CD4-positive, alpha-beta memory T cell (primary cell): ENCODE results near the gene NPTN. TPM values are rescaled to one million over a fixed set of nuclear protein-coding genes. Genes with fewer than 3 reads are reported as not detected.

Source experiments
- CTCF ChIA-PET: fragments of 350-600 bp; sonication (Branson Sonifier 250); formaldehyde crosslinking; loops from one replicate; lab custom pipeline; 2021; ENCODE audit warnings: inconsistent platforms; ENCODE audit not compliant: partially characterized antibody; lab: Charles Lee
- POLR2A ChIA-PET: fragments of 350-600 bp; sonication (Branson Sonifier 250); formaldehyde crosslinking; loops from one replicate; lab custom pipeline; 2021; ENCODE audit not compliant: partially characterized antibody; lab: Charles Lee
- DNase-seq, 5 donors: peaks; one replicate each; pipeline versions ENCODE4 v3.0.0 to v3.0.0-alpha.2; 2020 to 2022; ENCODE audit warnings: mixed read lengths in 1 of 5
- H3K27ac ChIP-seq: one replicate; pipeline ENCODE4 v1.7.0; 2013; ENCODE audit warnings: low read depth, low read length
- H3K27me3 ChIP-seq: 2 replicates; pipeline ENCODE4 v1.7.0; 2013; ENCODE audit warnings: mild to moderate bottlenecking, low read length, moderate library complexity; ENCODE audit not compliant: insufficient read depth
- H3K36me3 ChIP-seq: 2 replicates; pipeline ENCODE4 v1.7.0; 2013; ENCODE audit warnings: mild to moderate bottlenecking, low read length, moderate library complexity; ENCODE audit not compliant: insufficient read depth
- H3K4me1 ChIP-seq: 2 replicates; pipeline ENCODE4 v1.7.0; 2013; ENCODE audit warnings: mild to moderate bottlenecking, low read length, moderate library complexity; ENCODE audit not compliant: insufficient read depth
- H3K4me3 ChIP-seq, 2 donors: one replicate each; pipeline ENCODE4 v1.7.0; 2013; ENCODE audit warnings: low read length in 2 of 2, mild to moderate bottlenecking in 1 of 2
- H3K9me3 ChIP-seq, 2 donors: one replicate each; pipeline ENCODE4 v1.7.0; 2013; ENCODE audit warnings: low read length in 2 of 2, control low read depth in 1 of 2; ENCODE audit not compliant: control insufficient read depth in 1 of 2
- H3K27ac Mint-ChIP-seq, 7 donors: one replicate each; pipeline ENCODE4 v1.8.0; 2020 to 2021; ENCODE audit warnings: mixed read lengths in 7 of 7, mild to moderate bottlenecking in 6 of 7, inconsistent platforms in 3 of 7, moderate library complexity in 3 of 7
- H3K27me3 Mint-ChIP-seq, 2 donors: one replicate each; pipeline ENCODE4 v1.8.0; 2020 to 2021; ENCODE audit warnings: mixed read lengths in 2 of 2
- H3K36me3 Mint-ChIP-seq, 2 donors: one replicate each; pipeline ENCODE4 v1.8.0; 2020 to 2021; ENCODE audit warnings: mixed read lengths in 2 of 2, inconsistent platforms in 1 of 2, mild to moderate bottlenecking in 1 of 2
- H3K4me1 Mint-ChIP-seq, 4 donors: one replicate each; pipeline ENCODE4 v1.8.0; 2020 to 2021; ENCODE audit warnings: mixed read lengths in 4 of 4, mild to moderate bottlenecking in 1 of 4
- H3K4me3 Mint-ChIP-seq, 8 donors: one replicate each; pipeline ENCODE4 v1.8.0; 2020 to 2021; ENCODE audit warnings: mixed read lengths in 8 of 8, mild to moderate bottlenecking in 7 of 8, moderate library complexity in 6 of 8, inconsistent platforms in 3 of 8
- H3K9me3 Mint-ChIP-seq, 8 donors: one replicate each; pipeline ENCODE4 v1.8.0; 2020 to 2021; ENCODE audit warnings: mixed read lengths in 8 of 8, mild to moderate bottlenecking in 5 of 8, inconsistent platforms in 3 of 8, moderate library complexity in 1 of 8
- intact Hi-C: fragments of 100-400 bp; cut with micrococcal nuclease; formaldehyde crosslinking; loops from one replicate; pipeline ENCODE4 v1.15.1; 2023
- polyA plus RNA-seq, 2 donors: library from polyadenylated mRNA; unstranded; fragments of 300-500 nt; fragmentation: Illumina TruSeq; gene quantifications; one replicate each; pipeline ENCODE4 v1.2.3, GENCODE V29; 2021
- total RNA-seq, 2 experiments: library from RNA; stranded (reverse); gene quantifications; one replicate each; pipeline ENCODE4 v1.2.3, GENCODE V29; 2021

NPTN gene
- 10 to 100 TPM; 36.5 to 36.6 TPM for total RNA-seq
- 10 to 100 TPM; 33.5 to 39.8 TPM for polyA plus RNA-seq

- no peaks in the 10 kb centered on the region for H3K36me3 ChIP-seq
- intact Hi-C loops, result no loop called here
- no peaks in the 10 kb centered on the region for H3K9me3 ChIP-seq
- H3K4me1 Mint-ChIP-seq, result peaks cover 25 to 52% (median 46%) of the 10 kb centered on the region in 4 donors
- H3K9me3 Mint-ChIP-seq, result peaks cover 0 to 2% (median 0%) of the 10 kb centered on the region in 8 donors
- peak; percentile 96 to 98 (median 98) for DNase-seq
- no peaks in the 10 kb centered on the region for H3K27me3 ChIP-seq
- peaks cover 37% of the 10 kb centered on the region for H3K4me1 ChIP-seq
- H3K27ac ChIP-seq, result peak within 1 kb of the TSS; percentile 62
- H3K27ac Mint-ChIP-seq, result peak within 1 kb of the TSS; percentile 80 to 96 (median 90)
- H3K4me3 ChIP-seq, result peak within 1 kb of the TSS; percentile 40 to 69
- peak within 1 kb of the TSS; percentile 87 to 94 (median 94) for H3K4me3 Mint-ChIP-seq
- H3K36me3 Mint-ChIP-seq, result peaks cover 0 to 2% of the 10 kb centered on the region in 2 donors
- ChIA-PET POLR2A (interaction anchor here (1.0 to 2.1 kb wide), 3 partner anchors 8 to 64 kb away, joined by 4 to 6 read pairs (median 4); no protein-coding TSS in a partner anchor), CTCF (interaction anchor here (0.8 to 5.5 kb wide), 7 partner anchors 8 to 72 kb away, joined by 3 to 59 read pairs (median 27); no protein-coding TSS in a partner anchor)
- H3K27me3 Mint-ChIP-seq, result peaks cover 2 to 10% of the 10 kb centered on the region in 2 donors
Measured at GRCh38 chr15:73633111-73633990, at the start of gene NPTN. Gene NPTN (minus strand): TSS chr15:73633389. CDS start chr15:73633215, 174 bp downstream.

- POLR2A ChIA-PET, result no interaction called here
- no peak for DNase-seq
- no peak overlapping the region for H3K27ac Mint-ChIP-seq
- Histone ChIP-seq H3K36me3 (no peaks in the 10 kb centered on the region), H3K4me1 (peaks cover 13% of the 10 kb centered on the region), H3K27ac (no peak overlapping the region), H3K9me3 (no peaks in the 10 kb centered on the region), H3K4me3 (no peak overlapping the region), H3K27me3 (peaks cover 26% of the 10 kb centered on the region)
- H3K36me3 Mint-ChIP-seq, result no peaks in the 10 kb centered on the region
- H3K4me1 Mint-ChIP-seq, result peaks cover 2 to 27% (median 11%) of the 10 kb centered on the region in 4 donors
- CTCF ChIA-PET, result interaction anchor here (0.6 to 14.6 kb wide), 3 partner anchors 10 to 17 kb away, joined by 4 to 367 read pairs (median 4); no protein-coding TSS in a partner anchor
- intact Hi-C loops, result no loop called here
- H3K9me3 Mint-ChIP-seq, result no peaks in the 10 kb centered on the region
- peak overlapping the region in 3 of 8 donors; percentile 7 to 57 (median 43) for H3K4me3 Mint-ChIP-seq
- H3K27me3 Mint-ChIP-seq, result peaks cover 18 to 41% of the 10 kb centered on the region in 2 donors
Measured at GRCh38 chr15:73682600-73683090, 49.5 kb upstream of the NPTN start.

- Histone ChIP-seq H3K9me3 (no peaks in the 10 kb centered on the region), H3K36me3 (no peaks in the 10 kb centered on the region), H3K4me3 (no peak overlapping the region), H3K27ac (no peak overlapping the region), H3K4me1 (peaks cover 13% of the 10 kb centered on the region), H3K27me3 (peaks cover 20% of the 10 kb centered on the region)
- no peaks in the 10 kb centered on the region for H3K9me3 Mint-ChIP-seq
- peaks cover 2 to 27% (median 11%) of the 10 kb centered on the region in 4 donors for H3K4me1 Mint-ChIP-seq
- intact Hi-C loops, result no loop called here
- H3K27me3 Mint-ChIP-seq, result peaks cover 16 to 39% of the 10 kb centered on the region in 2 donors
- ChIA-PET CTCF (interaction anchor here (0.6 to 14.6 kb wide), 2 partner anchors 11 to 18 kb away, joined by 4 to 367 read pairs; no protein-coding TSS in a partner anchor), POLR2A (no interaction called here)
- DNase-seq, result no peak
- no peak overlapping the region for H3K27ac Mint-ChIP-seq
- H3K36me3 Mint-ChIP-seq, result no peaks in the 10 kb centered on the region
- no peak overlapping the region for H3K4me3 Mint-ChIP-seq
Measured at GRCh38 chr15:73681856-73682599, 48.8 kb upstream of the NPTN start.

GRCh38 chr15:73681063-73681462 lies 47.9 kb upstream of the NPTN start:
- intact Hi-C loops, result no loop called here
- POLR2A ChIA-PET, result no interaction called here
- peak overlapping the region in 1 of 8 donors; percentile 47 for H3K4me3 Mint-ChIP-seq

GRCh38 chr15:73680549-73680948 lies 47.4 kb upstream of the NPTN start:
- DNase-seq, result no peak
- no peaks in the 10 kb centered on the region for H3K36me3 Mint-ChIP-seq
- Histone ChIP-seq H3K27ac (no peak overlapping the region), H3K36me3 (no peaks in the 10 kb centered on the region), H3K4me1 (peaks cover 13% of the 10 kb centered on the region), H3K27me3 (peaks cover 11% of the 10 kb centered on the region), H3K4me3 (no peak overlapping the region), H3K9me3 (no peaks in the 10 kb centered on the region)
- H3K9me3 Mint-ChIP-seq, result no peaks in the 10 kb centered on the region
- intact Hi-C loops, result no loop called here
- no peak overlapping the region for H3K27ac Mint-ChIP-seq
- H3K4me1 Mint-ChIP-seq, result peaks cover 2 to 23% (median 11%) of the 10 kb centered on the region in 4 donors
- POLR2A ChIA-PET, result no interaction called here
- no peak overlapping the region for H3K4me3 Mint-ChIP-seq
- peaks cover 10 to 25% of the 10 kb centered on the region in 2 donors for H3K27me3 Mint-ChIP-seq
- CTCF ChIA-PET, result interaction anchor here (14.6 kb wide), 1 partner anchor 19 kb away, joined by 367 read pairs; no protein-coding TSS in a partner anchor

More at GRCh38 chr15:73681063-73681462, 47.9 kb upstream of the NPTN start:
- H3K9me3 Mint-ChIP-seq, result no peaks in the 10 kb centered on the region
- no peaks in the 10 kb centered on the region for H3K36me3 ChIP-seq
- peaks cover 2 to 27% (median 11%) of the 10 kb centered on the region in 4 donors for H3K4me1 Mint-ChIP-seq
- H3K9me3 ChIP-seq, result no peaks in the 10 kb centered on the region
- no peak overlapping the region for H3K27ac ChIP-seq
- CTCF ChIA-PET, result interaction anchor here (14.6 kb wide), 1 partner anchor 19 kb away, joined by 367 read pairs; no protein-coding TSS in a partner anchor
- no peaks in the 10 kb centered on the region for H3K36me3 Mint-ChIP-seq
- H3K4me3 ChIP-seq, result no peak overlapping the region
- peaks cover 13% of the 10 kb centered on the region for H3K4me1 ChIP-seq
- peaks cover 12% of the 10 kb centered on the region for H3K27me3 ChIP-seq
- H3K27ac Mint-ChIP-seq, result no peak overlapping the region
- DNase-seq, result no peak
- peaks cover 10 to 29% of the 10 kb centered on the region in 2 donors for H3K27me3 Mint-ChIP-seq

- Histone ChIP-seq H3K27me3 (peaks cover 8% of the 10 kb centered on the region), H3K4me3 (no peak overlapping the region), H3K27ac (no peak overlapping the region), H3K4me1 (peaks cover 8% of the 10 kb centered on the region), H3K9me3 (no peaks in the 10 kb centered on the region), H3K36me3 (no peaks in the 10 kb centered on the region)
- ChIA-PET POLR2A (no interaction called here), CTCF (interaction anchor here (3.8 to 14.6 kb wide), 2 partner anchors 12 to 20 kb away, joined by 20 to 367 read pairs; no protein-coding TSS in a partner anchor)
- H3K9me3 Mint-ChIP-seq, result no peaks in the 10 kb centered on the region
- no peaks in the 10 kb centered on the region for H3K36me3 Mint-ChIP-seq
- H3K27ac Mint-ChIP-seq, result no peak overlapping the region
- no peak overlapping the region for H3K4me3 Mint-ChIP-seq
- peaks cover 0 to 17% (median 8%) of the 10 kb centered on the region in 4 donors for H3K4me1 Mint-ChIP-seq
- peaks cover 7 to 19% of the 10 kb centered on the region in 2 donors for H3K27me3 Mint-ChIP-seq
- DNase-seq, result no peak
- intact Hi-C loops, result no loop called here
Measured at GRCh38 chr15:73679964-73680363, 46.8 kb upstream of the NPTN start.
